ENCODE measurements around the gene BARHL1.

Gene BARHL1

DNA sequence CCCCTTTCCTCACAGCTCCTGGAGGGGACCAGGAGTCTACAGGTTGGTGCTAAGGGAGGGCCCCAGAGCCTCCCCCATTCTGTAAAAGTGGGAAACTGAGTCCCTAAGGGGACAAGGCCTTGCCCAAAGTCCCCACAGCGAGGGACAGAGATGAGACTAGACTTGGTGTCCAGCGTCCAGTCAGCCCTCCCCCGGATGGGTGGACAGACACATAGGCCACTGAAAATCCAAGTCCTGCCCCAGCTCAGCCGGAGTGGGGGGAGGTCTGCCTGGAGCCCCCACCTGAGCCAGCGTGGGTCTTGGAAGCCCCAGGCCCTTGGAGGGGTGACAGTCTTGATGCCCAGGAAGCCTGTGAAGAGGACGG is 5.2 kb downstream of the BARHL1 start:
- DNase-seq: peak in 1 of 14 donors; percentile 16

DNA sequence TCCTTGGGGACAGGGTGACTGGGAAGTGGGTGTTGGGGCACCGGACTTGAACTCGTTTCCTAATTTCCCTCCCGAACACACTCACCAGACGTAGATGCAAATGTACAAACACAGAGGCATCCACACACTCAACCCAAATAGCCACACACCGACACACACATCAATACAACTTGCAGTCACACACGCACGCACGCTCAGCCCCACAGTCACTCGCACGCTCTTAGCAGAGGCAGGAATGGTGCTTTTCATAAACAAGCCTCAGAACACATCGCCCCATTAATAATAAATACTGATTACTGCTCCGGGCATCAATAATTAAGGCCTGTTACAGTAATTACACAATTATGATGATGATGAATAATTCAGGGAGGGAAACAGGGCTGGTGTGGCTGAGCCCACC is 5.7 kb downstream of the BARHL1 start:
- no peak for DNase-seq

DNA sequence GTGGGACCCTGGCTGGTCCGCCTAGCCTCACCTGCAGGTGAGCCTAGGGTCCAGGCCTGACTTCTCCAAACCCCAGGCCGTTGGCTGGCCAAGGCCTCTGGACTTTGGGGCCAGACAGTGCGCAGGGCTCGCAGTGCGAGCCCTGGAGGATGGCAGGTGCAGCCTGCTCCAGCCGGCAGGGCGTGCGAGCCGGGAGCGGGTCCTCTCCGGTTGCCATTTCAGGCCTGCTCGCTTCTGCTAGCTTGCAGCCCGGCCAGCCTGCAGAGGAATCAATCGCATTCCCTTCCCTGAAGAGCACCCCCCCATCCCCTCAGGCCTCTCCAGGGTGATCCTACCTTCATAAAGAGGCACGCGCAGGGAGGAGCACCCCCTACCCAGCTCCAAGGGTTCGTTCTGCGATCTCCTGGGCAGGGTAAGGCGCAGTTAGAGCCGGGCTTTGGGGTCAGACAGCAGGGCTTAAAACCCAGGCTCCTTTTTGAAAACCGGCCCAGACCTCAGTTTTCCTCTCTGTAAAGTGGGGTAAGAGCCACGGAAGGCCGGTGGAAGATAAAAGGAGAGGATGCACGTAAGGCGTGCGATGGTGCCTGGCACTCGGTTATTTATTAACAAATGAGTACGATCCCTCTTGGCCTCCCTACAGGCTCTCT is 6.2 kb downstream of the BARHL1 start:
- no peak for DNase-seq

DNA sequence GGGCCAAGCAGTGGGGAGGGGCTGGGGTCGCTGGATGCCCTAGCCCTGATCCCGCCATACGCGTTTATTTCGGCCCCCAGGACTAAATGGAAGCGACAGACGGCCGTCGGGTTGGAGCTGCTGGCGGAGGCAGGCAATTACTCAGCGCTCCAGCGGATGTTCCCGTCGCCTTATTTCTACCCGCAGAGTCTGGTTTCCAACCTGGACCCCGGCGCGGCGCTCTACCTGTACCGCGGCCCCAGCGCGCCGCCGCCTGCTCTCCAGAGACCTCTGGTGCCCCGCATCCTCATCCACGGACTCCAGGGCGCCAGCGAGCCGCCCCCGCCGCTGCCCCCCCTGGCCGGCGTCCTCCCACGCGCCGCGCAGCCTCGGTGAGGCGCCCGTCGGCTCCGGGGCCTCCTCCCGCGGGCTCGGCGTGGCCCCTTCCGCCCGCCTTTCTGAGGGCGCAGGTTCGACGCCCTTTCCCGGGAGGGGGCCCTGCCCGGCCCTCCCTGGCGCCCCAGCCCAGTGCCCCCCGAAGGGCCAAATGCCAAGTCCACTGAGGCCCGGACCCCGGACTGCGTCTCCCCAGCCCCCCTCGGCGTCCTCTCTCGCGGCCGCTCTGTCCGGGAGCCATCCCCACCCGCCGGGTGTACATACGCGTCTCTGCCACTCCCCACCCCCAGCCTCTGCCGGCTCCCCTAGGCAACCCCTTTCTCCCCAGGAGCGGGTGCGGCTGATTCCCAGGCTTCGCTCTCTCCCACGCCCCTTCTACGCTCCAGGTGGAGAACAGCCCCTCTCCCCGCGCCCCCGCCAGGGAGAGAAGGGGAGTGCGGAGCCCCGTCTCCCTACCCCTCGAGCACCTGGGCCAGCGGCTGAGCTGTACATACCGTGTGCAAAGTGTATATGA is 7.0 kb downstream of the BARHL1 start:
- DNase-seq: no peak

DNA sequence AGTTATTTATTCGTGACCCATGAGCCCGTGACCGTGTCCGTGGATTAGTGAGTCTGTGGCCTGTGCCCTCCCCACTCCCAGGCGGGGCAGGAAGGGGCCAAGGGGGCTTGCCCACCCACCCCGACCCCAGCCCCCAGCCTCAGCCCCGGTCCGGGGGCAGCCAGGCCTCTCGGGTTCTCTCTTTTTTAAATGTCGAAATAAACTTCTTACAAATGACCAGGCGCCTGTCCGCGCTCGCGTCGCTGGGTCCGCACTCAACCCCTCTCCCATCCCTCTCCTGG is 7.6 kb downstream of the BARHL1 start:
- no peak for DNase-seq

DNA sequence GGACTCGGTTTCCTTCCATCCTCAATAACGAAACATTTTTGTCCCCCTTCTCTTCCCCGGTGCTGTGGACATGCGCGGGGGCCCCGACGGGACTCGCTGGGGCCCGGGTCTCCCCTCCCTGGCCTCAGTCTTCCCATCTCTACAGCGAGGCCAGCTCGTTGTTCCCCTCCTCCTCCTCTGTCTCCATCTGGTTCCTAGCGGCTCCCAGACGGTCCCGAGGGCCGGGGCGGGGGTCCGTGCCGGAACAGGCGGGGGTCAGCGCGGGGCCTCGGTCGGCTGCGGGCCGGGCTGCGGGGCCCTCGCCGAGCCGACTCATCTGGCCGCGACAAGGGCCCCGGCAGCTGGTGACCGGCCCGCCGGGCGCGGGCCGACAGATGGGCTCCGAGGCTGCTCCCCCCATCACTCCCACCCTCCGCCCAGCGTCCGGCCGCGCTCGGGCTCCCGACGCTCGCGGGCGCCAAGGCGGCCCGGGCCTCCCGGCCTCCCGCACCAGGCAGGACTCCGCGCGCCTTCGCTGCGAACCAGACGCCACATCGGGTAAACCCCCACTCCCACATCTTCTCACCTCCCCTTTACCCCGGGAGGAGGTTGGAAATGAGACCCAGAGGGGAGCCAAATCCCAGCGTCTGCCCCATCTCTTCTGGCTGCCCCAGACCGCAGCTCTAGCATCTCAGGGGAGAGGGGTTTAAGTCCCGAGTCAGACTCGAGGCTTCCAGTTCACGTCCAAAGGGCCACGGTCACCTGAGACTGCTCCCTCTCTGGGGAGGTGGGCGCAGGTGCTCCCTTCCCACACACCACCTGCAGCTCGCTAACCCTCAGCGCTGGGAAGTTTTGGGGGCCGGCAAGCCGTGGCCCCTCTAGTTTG is 8.1 kb downstream of the BARHL1 start:
- no peak for DNase-seq

DNA sequence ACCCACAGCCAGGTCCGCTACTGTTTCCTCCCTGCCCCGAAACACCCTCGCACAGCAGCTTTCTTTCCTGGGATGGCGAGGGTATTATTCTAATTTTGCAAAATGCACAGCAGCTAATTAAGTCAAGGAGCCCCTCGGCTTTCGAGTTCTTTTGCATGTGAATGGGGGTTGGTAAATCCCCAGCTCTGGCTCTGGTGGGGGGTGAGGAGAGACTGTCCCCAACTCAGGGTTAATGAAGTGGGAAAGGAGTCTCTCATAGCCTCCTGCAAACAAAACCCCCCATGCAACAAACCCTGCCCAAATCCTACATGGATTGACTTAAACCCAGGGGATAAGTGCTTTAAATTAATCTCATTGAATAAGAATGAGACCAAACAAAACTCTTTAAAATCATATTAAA is 8.8 kb downstream of the BARHL1 start:
- DNase-seq: no peak

DNA sequence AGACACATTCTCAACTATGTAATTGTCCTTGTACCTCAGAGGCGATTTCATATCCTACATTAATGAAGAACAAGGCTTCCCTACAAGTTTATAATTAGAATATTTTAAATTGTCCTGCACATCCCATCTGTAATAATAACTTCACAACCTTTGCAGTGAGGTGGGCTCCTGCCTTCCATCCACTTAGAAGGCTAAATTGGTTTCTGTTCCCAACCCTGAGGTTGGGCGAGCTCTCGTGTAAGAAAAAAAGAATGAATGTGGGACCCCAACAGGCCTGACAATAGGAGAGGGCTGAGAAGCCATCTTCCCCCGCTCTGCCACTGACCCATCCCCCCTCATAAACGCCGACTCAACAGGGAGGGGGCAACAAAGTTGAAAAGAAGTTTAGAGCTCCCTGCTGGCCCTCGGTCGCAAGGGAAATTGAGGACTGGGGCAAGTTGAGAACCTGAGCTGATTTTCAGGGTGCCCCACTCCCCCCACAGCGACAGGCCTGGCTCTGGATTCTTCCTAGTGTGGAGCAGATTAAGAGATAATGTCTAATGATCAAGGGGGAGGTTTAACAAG is 9.4 kb downstream of the BARHL1 start:
- no peak for DNase-seq

DNA sequence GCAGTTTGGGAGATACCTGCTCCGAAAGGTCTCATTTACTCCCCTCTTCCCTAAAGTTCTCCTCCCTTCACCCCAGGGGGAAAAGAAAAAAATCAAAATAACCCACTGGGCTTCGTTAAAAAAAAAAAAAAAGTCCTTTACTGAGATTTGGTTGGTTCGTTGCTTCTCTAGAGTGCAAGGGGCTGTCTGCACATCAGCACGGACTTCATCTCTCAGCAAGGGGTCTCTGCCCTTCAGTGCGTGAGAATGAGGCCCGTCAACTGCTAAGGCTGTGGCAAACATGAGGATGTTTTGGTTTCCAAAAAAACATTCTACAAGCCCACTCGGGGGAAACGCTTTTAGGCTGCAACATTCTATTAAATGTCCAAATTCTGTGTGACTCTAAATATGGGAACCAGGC is 10.0 kb downstream of the BARHL1 start:
- no peak for DNase-seq

DNA sequence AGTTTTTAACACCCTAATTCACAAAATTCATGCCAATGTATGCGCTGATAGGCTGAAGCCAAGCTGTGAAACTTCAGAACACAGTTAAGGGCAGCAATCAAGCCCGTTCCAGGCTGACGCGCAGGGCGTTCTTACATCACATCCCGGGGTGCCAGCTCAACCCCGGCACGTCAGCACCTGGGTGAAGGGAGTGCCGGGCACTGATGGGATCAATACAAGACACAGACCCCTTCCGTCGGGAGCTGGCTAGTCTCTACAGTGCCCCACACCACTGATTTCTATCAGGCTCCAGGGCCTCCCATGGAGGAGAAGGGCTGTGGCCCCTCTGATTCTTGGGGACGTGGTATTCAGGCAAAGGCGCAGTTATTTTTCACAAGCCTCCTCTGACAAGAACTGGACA is 12.0 kb downstream of the BARHL1 start:
- DNase-seq: no peak

DNA sequence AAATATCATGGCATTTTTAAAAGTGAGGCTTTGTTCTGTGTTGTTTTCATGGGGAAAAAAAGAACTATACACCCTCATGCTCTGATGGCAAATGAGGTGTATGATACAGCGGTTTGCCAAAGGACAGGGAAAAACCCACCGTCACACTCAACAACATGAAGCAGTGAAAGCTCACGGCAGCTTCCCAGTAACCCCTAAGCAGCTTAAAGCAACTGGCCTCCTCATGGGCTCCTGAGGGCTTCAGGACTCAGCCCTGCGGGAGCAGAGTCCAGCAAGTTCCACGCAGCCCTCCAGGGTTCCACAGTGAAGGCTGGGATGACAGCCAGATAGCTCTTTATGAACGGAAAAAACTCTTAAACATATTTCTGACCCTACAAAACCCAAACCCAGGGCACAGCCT is 12.9 kb downstream of the BARHL1 start:
- DNase-seq: no peak

DNA sequence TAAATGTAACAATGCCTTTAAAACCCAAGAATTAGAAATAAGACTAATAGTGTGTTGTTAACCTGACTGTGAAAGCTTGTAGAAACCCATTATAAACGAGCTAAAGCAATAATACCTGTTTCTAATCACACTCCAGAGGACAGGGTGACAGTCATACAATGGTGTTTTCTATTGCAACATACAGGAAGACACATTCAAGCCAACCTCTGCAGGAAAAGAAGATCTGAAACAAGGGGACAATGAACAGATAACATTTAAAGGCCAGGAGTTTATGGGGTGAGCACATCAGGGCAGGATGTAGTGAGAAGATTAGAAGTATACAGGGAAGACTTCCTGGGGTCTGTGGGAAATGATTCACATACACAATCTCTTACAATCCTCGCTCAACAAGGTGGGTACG is 13.8 kb downstream of the BARHL1 start:
- DNase-seq: no peak

DNA sequence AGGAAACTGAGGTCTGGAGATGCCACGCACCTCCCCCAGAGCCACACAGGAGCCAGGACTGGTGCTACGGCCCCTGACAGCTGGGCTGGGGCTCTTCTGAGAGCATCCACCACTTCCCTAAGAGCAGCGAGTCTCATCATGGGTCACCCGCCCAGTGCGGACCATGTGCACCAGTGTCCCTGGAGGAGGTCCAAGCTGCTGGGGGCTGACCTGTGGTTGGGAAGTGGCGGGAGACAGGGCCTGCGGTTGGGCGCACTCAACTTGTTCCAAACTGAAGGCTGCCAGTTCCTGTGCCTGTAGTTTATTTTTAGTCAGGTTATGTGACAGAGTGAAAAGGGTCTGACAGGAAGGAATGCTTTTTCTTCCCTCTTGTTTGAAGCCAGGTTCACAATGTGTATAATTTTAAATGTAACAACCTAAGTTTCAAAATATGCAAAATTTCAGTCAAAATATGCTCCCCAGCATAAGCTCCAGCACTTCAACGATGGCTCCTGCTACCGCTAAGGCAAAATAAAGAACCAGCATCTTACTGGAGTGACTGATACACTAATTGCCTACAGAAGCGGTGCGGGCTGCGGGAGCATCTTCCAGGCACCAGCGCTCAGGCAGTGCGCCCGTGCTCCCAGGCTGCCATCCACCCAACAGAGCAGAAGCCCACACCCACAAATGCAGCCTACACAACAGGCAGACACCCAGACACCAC is 14.8 kb downstream of the BARHL1 start:
- DNase-seq: peak in 10 of 14 donors; percentile 3 to 56 (median 30)

DNA sequence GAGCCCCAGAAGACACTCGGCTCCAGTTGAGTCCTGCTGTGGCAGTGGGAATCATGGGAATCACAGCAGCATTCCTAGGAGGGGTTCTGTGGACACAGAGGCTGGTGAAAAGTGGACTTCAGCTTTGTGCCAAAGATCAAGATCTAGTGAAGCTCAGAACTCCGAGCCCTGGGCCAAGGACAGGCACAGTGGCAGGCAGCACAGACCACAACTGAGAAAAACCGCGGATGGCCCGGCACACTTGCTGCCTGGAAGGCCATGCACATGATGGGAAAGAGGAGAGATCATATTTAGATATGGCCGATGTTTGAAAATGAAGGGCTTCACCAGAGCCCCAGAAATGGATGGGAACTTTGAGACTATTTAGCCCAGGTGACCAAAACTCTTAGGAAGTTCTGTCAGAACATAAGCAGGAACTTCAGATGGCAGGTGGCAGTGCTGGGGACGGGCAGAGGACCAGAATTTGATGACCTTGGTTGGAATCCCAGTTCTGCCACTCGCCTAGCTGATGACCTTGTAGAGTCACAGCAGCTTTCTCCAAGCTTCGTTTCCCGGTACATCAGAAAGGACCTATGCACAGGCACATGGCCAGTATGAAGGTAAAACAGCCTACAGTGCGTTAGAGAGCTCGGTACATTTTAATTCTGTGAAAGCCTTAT is 18.0 kb downstream of the BARHL1 start:
- no peak for DNase-seq

DNA sequence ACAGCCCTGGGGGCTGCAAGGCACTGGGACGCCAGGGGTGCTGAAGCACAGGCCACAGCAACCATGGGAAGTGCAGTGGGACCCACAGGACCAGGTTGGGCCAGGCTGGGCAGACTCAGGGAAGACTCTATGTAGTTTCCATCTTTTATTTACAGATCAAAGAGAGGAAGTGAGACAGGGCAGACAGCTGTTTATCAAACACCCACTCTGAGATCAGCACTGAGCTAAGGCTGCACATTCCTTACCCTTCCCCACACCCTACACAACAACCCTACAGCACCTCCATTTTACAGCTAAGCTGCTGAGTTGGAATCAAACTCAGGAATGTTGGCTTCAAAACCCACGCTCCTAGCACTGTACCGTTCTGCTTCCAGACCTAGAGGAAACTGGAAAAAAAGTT is 19.8 kb downstream of the BARHL1 start:
- no peak for DNase-seq

DNA sequence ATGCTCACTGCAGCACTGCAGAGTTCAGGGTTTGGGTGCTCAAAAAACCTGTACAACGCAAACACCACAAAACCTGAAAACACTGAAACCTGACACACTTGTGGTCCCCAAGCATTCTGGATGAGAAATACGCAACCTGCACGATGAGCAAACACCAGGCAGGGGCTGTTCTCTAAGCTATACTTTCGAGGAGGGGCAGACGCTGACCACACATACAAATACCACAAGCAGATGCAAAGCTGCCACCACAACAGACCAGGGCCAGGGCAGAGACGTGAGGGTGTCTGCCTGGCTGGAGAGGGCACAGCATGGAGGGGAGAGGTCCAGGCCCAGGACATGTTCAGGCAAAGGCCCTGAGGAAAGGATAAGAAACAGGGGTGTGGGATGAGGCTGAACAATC is 23.0 kb downstream of the BARHL1 start:
- DNase-seq: no peak

DNA sequence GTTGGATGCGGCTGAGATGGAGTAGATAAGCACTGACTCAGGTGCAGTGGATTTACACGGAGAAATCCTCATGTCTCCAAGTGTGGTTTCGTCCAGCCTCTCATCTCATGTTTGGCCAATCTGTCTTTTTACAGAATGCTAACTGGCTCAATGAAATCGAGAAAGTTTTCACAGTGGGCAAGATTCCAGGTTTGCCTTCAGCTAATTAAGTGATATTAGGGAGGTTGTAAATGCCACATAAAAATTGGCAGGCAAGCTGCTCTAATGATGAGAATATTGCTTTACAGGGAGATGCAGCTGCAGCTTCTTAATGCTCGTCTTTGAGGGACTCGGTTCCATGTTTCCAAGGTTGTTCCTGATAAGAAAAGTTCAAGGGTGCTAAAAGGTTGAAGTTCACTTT is 23.7 kb downstream of the BARHL1 start:
- DNase-seq: no peak

DNA sequence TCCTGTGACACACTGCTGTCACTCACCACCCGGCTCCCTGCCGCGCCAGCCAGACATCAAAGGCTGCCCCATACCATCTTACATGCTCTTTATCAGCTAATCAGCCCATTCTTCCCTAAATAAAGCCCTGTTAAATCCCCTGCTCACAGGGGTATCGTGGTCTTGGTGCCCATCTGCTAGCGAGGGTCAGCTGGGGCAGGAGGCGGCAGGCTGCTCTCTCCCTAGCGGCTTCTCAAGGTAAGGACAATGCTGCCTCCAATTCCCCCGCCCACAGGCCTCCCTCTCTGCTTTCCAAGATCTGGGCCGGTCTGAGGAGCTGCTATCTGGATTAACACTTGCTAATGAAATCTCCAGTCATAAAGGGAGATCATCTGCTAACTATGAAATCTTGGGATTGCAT is 26.8 kb downstream of the BARHL1 start:
- DNase-seq: peak in 3 of 14 donors; percentile 3 to 18 (median 11)

DNA sequence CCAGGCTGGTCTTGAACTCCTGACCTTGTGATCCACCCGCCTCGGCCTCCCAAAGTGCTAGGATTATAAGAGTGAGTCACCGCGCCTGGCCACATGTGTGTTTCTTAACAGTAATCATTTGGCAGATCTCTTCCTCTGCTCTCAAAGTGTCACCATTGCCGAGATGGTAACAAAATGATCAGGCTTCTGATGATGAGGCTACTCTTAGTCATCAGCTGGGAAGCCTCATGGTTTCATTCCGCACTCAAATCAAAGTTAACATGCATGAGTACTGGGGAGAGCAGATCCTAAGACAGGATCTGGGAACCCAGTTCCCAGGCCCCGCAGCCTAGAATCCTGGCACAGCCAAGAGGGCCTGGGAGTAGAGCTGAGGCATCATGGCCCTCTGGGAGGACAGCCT is 27.4 kb downstream of the BARHL1 start:
- DNase-seq: no peak

DNA sequence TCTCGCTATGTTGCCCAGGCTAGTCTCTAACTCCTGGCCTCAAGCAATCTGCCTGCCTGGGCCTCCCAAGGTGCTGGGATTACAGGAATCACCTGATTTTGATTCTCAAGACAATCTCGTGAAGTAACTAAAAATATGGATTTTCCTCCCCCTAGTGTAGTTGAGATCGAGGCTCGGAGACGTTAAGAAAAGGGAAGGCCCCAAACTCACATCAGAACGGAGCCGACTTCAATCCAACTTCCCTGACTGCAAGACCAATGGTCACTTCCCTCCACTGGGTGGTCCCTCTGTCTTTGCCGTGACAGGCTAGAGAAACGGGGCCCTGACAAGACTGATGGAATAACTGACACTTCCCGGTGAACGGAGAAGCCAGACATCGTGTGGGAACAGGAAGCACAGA is 28.3 kb downstream of the BARHL1 start:
- no peak for DNase-seq

DNA sequence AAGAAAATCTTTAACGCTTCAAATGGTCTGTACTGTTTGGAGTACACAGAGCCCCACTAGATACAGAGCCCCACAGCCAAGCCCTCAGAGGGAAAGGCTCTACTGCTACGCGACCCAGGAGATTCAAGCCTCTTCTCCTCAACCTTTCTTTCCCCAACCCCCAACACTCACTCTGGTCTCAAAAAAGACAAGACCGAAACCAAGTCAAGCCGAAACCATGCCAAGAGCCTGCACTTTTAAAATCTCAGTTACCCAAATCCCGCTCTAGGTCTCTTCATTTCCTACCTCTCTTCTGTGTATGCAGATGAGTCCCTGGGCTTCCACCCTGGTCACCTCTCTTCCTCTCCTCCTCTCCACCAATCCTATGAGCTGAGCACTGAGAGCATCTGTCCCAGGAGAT is 31.9 kb downstream of the BARHL1 start:
- no peak for DNase-seq

DNA sequence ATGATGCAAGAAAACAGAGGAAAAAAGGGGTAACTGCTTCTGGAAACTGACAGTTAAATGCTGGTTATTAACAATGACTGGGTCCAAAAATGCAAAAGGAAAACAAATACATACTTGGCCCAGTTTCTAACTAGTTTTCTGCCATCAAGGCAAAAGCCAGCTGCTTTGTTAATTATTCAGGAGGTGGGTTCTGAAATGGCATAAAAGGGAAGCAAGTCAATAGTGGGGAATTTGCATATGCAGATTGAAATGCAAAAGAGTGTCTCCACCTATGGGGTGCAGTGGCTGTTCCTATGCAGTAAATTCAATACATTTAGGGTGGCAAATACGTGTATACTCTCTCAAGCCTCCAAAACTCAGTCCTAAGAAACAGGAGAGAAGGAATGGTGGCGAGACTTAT is 33.4 kb downstream of the BARHL1 start:
- no peak for DNase-seq
